Astrocyte of the cerebellum (primary cell): ENCODE data around the gene FILIP1L.

Experiments
- DNase-seq: peaks from one replicate; pipeline ENCODE4 v3.0.0-alpha.2; 2011; ENCODE audit warnings: low read depth
- H3K4me3 ChIP-seq: 2 replicates; pipeline ENCODE4 v1.5.1; 2011; ENCODE audit warnings: mild to moderate bottlenecking, low read depth, low read length, moderate library complexity
- in situ Hi-C: cut with HindIII; loops from 2 replicates; pipeline ENCODE4 v1.10.0; 2017; ENCODE audit warnings: low sequenced_read_pairs
- TF ChIP-seq, protein P1 (sequence below): IDR thresholded peaks from 2 replicates; pipeline ENCODE4 v1.5.1; 2012; ENCODE audit warnings: low read length, low read depth, moderate library complexity, mild to moderate bottlenecking; ENCODE audit errors: missing control alignments

FILIP1L gene

DNA sequence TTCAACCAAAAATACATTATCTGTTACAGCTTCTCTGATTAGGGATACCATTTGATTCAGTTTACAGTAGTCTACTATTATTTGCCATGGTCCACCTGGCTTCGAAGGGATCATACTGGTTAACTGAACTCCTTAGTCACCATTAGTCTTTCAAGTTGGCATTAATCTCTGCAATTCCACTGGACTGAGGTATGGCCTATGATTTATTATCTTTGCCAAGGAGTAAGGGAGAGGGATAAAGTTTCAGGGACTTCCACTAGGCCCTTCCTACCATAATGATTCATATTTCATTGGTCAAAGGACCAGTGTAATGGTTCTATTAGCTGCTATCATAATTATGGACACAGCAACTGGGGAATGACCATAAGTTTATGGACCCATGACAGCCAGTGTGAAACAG is 303.9 kb downstream of the FILIP1L start:
- TF ChIP-seq, protein P1, sequence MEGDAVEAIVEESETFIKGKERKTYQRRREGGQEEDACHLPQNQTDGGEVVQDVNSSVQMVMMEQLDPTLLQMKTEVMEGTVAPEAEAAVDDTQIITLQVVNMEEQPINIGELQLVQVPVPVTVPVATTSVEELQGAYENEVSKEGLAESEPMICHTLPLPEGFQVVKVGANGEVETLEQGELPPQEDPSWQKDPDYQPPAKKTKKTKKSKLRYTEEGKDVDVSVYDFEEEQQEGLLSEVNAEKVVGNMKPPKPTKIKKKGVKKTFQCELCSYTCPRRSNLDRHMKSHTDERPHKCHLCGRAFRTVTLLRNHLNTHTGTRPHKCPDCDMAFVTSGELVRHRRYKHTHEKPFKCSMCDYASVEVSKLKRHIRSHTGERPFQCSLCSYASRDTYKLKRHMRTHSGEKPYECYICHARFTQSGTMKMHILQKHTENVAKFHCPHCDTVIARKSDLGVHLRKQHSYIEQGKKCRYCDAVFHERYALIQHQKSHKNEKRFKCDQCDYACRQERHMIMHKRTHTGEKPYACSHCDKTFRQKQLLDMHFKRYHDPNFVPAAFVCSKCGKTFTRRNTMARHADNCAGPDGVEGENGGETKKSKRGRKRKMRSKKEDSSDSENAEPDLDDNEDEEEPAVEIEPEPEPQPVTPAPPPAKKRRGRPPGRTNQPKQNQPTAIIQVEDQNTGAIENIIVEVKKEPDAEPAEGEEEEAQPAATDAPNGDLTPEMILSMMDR: no peak
- H3K4me3 ChIP-seq: no peak overlapping the region
- DNase-seq: no peak
- in situ Hi-C loops: no loop called here

DNA sequence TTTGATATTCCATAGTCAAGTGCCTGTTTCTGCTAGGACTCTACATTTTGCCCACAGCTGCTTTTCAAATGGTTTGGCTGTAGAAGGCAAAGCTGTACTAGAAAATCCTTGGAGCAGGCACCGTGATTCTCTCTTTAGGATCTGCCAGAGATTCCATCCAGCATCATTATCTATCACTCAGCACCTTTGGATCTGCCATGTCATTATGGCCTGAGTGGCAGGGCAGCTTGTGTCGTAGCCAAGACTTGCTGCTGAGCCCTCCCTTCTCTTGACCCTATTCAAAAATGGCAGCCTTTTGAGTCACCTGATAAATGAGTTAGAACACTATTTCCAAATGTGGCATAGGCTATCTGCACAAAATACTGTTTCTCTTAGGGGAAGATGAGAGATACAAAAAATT is 304.7 kb downstream of the FILIP1L start:
- DNase-seq: no peak
- H3K4me3 ChIP-seq: no peak overlapping the region

DNA sequence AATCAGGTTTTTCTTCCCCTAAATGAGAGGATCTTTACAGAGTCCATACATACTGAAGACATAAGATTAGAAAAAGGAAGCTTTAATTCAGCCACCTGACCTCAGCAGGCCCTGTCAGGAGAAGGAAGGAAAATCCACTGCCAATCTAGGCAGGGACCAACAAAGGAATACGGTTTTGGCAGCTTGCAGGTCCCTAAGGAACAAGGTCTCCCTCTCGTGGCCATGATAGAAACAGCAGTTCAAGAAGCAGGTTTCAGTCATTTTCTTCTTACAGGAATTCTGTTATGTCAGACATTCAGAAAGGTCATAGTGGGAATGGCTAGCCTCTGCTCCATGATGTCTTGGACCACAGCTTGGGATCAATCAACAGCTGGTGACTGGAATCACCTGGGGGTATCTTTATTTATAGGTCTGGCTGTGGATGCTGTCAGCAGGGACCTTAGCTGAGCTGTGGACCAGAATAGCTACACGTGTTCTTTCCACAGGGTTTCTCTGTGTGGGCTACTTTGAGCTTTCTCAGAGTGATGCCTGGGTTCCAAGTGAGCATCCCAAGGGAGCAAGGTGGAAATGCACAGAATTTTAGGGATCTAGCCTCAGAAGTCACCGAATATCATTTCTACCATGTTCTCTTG is 306.0 kb downstream of the FILIP1L start:
- TF ChIP-seq, protein P1: peak; percentile 87
- peak; percentile 74 for DNase-seq
- in situ Hi-C loops: no loop called here
- no peak overlapping the region for H3K4me3 ChIP-seq

More for the DNA sequence above, 304.7 kb downstream of the FILIP1L start:
- TF ChIP-seq, protein P1: no peak
- in situ Hi-C loops: no loop called here

DNA sequence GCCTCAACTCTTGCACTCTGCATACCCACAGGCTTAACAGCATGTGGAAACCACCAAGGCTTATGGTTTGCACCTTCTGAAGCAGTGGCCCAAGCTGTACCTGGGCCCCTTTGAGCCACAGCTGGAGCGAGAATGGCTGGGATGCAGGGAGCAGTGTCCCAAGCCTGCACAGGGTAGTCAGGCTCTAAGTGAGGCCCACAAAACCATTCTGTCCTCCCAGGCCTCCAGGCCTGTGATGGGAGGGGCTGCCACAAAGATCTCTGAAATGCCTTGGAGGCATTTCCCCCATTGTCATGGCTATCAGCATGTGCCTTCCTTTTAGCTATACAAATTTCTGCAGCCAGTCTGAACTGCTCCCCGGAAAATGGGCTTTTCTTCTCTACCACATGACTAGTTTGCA is 309.1 kb downstream of the FILIP1L start:
- DNase-seq: no peak
- no peak overlapping the region for H3K4me3 ChIP-seq
- TF ChIP-seq, protein P1: no peak
- in situ Hi-C loops: no loop called here

DNA sequence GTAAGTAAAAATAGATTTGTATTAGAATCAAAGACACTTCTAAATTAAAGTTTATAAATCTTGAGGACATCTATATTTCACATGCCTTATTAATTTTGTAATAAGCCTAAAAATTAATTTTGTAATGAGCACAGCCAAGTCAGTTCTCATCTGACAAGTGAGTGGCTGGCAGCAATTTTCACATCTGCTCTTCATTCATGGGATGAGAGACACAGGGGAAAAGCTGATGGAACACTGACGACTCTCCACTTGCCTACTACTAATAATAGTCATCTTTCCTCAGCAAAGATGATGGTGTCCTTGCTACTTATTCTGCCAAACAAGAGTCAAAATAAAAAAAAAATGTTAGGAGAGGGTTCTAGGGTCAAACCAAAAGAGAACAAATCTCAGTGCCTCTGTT is 311.0 kb downstream of the FILIP1L start:
- H3K4me3 ChIP-seq: no peak overlapping the region
- TF ChIP-seq, protein P1: no peak
- in situ Hi-C loops: no loop called here
- no peak for DNase-seq

DNA sequence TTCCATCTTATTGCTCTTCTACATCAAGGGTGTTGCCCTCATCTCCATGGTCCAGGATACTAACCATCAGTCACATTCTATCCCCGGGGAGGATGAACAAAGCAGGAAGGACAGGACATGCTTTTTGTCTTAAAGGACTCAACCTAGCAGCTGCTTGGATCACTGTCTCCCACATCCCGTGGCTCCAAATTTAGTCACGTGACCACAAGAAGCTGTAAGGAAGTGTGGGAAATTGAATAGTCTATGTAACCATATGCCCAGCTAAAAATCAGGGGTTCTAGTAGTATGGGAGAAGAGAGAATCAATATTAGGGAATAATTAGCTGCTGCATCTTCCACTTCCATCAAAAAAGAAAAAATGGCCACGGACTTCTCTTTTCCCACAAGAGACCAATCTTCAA is 314.9 kb downstream of the FILIP1L start:
- no peak for DNase-seq
- TF ChIP-seq, protein P1: no peak
- in situ Hi-C loops: no loop called here
- no peak overlapping the region for H3K4me3 ChIP-seq
